GM23248 (cell line): Measurements from ENCODE around the gene ITGB2. TPM values are rescaled to one million over a fixed set of nuclear protein-coding genes. Genes with fewer than 3 reads are reported as not detected.

Source experiments
- DNase-seq: peaks from one replicate; pipeline ENCODE4 v3.0.0-alpha.2; 2015
- H2AFZ ChIP-seq: fragments of 200-600 bp; sonication (generic); 2 replicates; pipeline ENCODE4 v1.6.1; 2016; ENCODE audit warnings: antibody characterized with exemption
- H3F3A ChIP-seq: fragments of 200-600 bp; sonication (generic); 2 replicates; pipeline ENCODE4 v1.6.1; 2016; ENCODE audit warnings: mild to moderate bottlenecking, antibody characterized with exemption, mixed run types; ENCODE audit not compliant: insufficient read depth
- H3K27ac ChIP-seq: fragments of 200-600 bp; sonication (generic); 2 replicates; pipeline ENCODE4 v1.5.1; 2016; ENCODE audit warnings: mild to moderate bottlenecking
- H3K27me3 ChIP-seq: fragments of 200-600 bp; sonication (generic); replicated peaks from 2 replicates; pipeline ENCODE4 v1.6.1; 2016; ENCODE audit warnings: mild to moderate bottlenecking; ENCODE audit not compliant: insufficient read depth
- H3K36me3 ChIP-seq: fragments of 200-600 bp; sonication (generic); 2 replicates; pipeline ENCODE4 v1.6.1; 2016; ENCODE audit warnings: low read depth, mild to moderate bottlenecking
- H3K4me1 ChIP-seq: fragments of 200-600 bp; sonication (generic); 2 replicates; pipeline ENCODE4 v1.6.1; 2016; ENCODE audit warnings: mild to moderate bottlenecking; ENCODE audit not compliant: insufficient read depth
- H3K4me2 ChIP-seq: fragments of 200-600 bp; sonication (generic); one replicate; pipeline ENCODE4 v1.6.1; 2016; ENCODE audit warnings: mild to moderate bottlenecking; ENCODE audit not compliant: unreplicated experiment
- H3K4me3 ChIP-seq: fragments of 200-600 bp; sonication (generic); 2 replicates; pipeline ENCODE4 v1.5.1; 2016; ENCODE audit warnings: mild to moderate bottlenecking
- H3K79me2 ChIP-seq: fragments of 200-600 bp; sonication (generic); 2 replicates; pipeline ENCODE4 v1.6.1; 2016; ENCODE audit warnings: mild to moderate bottlenecking; ENCODE audit not compliant: insufficient read depth
- H3K9ac ChIP-seq: fragments of 200-600 bp; sonication (generic); 2 replicates; pipeline ENCODE4 v1.6.1; 2016; ENCODE audit warnings: mild to moderate bottlenecking
- H3K9me2 ChIP-seq: fragments of 200-600 bp; sonication (generic); 2 replicates; pipeline ENCODE4 v1.6.1; 2016; ENCODE audit warnings: mixed run types, mild to moderate bottlenecking, moderate library complexity; ENCODE audit not compliant: insufficient read depth
- H3K9me3 ChIP-seq: fragments of 200-600 bp; sonication (generic); one replicate; pipeline ENCODE4 v1.6.1; 2017; ENCODE audit warnings: low read depth
- H4K20me1 ChIP-seq: fragments of 200-600 bp; sonication (generic); 2 replicates; pipeline ENCODE4 v1.6.0; 2016; ENCODE audit not compliant: insufficient read depth
- EZH2 ChIP-seq: fragments of 200-600 bp; sonication (generic); IDR thresholded peaks from 2 replicates; pipeline ENCODE4 v1.6.1; 2018; ENCODE audit warnings: antibody characterized with exemption, mild to moderate bottlenecking; ENCODE audit not compliant: insufficient read depth, poor library complexity, severe bottlenecking
- EZH2phosphoT487 ChIP-seq: fragments of 200-600 bp; sonication (generic); IDR thresholded peaks from 2 replicates; pipeline ENCODE4 v1.6.1; 2018; ENCODE audit warnings: antibody characterized with exemption, moderate library complexity, mild to moderate bottlenecking, low read depth; ENCODE audit not compliant: insufficient read depth
- WGBS, 2 experiments: methylation state at CpG; one replicate each; pipeline ENCODE4 v1.1.6; 2015 to 2017; ENCODE audit warnings: low lambda C conversion rate in 2 of 2, low coverage in 1 of 2; ENCODE audit errors: missing lambda C conversion rate in 2 of 2; 5-methylcytosine and 5-hydroxymethylcytosine counted together
- in situ Hi-C: fragments of 300-500 bp; cut with MboI; formaldehyde crosslinking; loops from 2 replicates; pipeline ENCODE4 v1.15.0; 2020
- polyA plus RNA-seq: library from polyadenylated mRNA; unstranded; fragments of >200 nt; fragmentation: Nextera tagmentation; extraction: Ambion mirVana; gene quantifications from 2 replicates; pipeline ENCODE4 v1.2.1, GENCODE V29; 2016
- total RNA-seq: library from RNA; depleted of rRNA; stranded (reverse); fragments of >200 nt; shearing (Covaris generic); gene quantifications from 2 replicates; pipeline ENCODE4 v1.2.3, GENCODE V29; 2014

Gene ITGB2
- total and polyA plus RNA-seq, 2 experiments from 2014 or later, result 1.3 to 2.2 TPM

DNA sequence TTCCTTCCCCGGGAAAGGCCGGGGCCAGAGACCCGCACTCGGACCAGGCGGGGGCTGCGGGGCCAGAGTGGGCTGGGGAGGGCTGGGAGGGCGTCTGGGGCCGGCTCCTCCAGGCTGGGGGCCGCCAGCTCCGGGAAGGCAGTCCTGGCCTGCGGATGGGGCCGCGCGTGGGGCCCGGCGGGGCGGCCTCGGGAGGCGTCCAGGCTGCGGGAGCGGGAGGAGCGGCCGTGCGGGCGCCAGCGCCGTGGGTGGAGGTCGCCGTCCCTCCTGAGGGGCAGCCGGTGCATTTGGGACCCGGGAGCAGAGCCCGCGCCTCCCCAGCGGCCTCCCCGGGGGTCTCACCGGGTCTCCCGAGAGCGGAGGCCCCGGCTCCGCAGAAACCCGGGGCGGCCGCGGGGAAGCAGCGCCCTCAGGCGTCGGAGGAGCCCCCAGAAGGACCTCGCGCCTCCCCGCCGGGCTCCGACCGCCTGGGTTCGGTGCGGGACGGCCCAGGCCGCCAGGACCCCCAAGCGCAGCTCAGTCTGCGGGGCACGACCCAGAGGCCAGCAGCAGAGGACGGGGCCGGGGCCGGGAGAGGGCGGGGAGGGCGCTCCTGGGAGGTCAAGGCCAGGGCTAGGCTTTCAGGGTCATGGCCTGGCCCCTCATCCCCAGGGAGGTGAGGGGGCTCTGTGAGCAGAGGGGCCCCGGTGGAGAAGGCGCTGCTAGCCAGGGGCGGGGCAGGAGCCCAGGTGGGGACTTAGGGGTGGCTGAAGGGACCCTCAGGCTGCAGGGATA lies 11.9 kb upstream of the ITGB2 start:
- DNase-seq, result peak; percentile 72
- peaks cover 30% of the 10 kb centered on the region for H3K4me1 ChIP-seq

DNA sequence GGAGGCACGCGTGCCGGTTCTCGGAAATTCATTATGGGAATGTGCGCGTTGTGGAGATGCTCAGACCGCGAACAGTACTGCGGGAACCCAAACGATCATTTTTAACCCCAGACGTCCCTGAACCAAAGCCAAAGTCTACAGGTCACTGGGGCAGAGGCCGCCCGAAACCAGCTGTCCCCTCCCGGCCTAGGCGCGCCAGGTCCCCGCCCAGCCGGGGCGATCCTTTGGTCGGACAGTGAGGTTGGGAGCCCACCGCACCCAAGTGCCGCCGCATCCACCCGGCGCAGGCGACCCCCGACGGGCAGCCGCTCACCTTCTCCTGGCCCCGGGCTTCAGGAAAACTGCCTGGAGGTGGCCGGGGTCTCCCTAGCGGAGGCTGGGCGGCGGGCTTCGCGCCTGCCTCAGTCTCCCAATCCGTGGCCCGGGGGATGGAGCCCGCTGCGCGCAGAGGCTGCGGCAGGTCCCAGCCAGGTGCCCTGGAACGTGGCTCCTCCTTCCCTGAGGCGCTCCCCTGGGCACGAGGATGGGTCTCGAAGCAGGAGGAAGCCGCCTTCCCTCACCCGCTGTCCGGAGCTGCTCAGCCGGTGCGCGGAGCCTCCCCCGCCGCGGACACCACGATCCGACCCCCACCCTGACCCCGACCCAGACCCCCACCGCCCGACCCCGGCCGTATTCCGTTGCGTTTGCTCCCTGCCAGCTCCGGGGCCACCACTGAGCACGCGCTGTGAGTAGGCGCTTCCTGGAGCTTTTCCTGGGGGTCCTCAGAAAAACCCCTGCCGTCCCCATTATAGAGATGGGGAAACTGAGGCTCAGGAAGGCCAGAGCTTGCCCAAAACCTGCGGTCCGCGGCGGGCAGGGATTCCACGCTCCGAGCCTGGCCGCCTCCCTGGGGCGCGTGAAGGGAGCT lies 11.1 kb upstream of the ITGB2 start:
- Histone ChIP-seq H3F3A (peaks cover 19% of the 10 kb centered on the region), H3K4me1 (peaks cover 39% of the 10 kb centered on the region), H3K79me2 (no peaks in the 10 kb centered on the region), H3K36me3 (no peaks in the 10 kb centered on the region), H3K4me3 (peak overlapping the region; percentile 67), H3K27ac (0 out of 2 replicates have a peak overlapping the region, but pooled peaks have one; percentile 1), H3K9me3 (no peaks in the 10 kb centered on the region), H4K20me1 (no peaks in the 10 kb centered on the region), H2AFZ (peak overlapping the region; percentile 49), H3K9ac (peak overlapping the region; percentile 42), H3K9me2 (no peaks in the 10 kb centered on the region), H3K27me3 (no peaks in the 10 kb centered on the region), H3K4me2 (peak overlapping the region; percentile 60)
- in situ Hi-C loops, result loop anchor here (10.0 to 25.0 kb wide), 2 partner anchors 127 to 419 kb away; partner anchors contain the start of gene UBE2G2
- TF ChIP-seq EZH2, result no peak
- no peak for TF ChIP-seq EZH2phosphoT487
- DNase-seq, result peak; percentile 25
- WGBS, 2 experiments, result 4% methylated on average over 48 to 65 of the region's 78 CpGs

More for the DNA sequence above, 11.9 kb upstream of the ITGB2 start:
- Histone ChIP-seq H3K9me2 (no peaks in the 10 kb centered on the region), H3K9ac (peak overlapping the region; percentile 42), H3K36me3 (no peaks in the 10 kb centered on the region), H4K20me1 (no peaks in the 10 kb centered on the region), H3K79me2 (no peaks in the 10 kb centered on the region), H3K4me3 (peak overlapping the region; percentile 67), H3K4me2 (peak overlapping the region; percentile 60), H2AFZ (peak overlapping the region; percentile 49), H3F3A (peaks cover 14% of the 10 kb centered on the region), H3K9me3 (no peaks in the 10 kb centered on the region), H3K27me3 (no peaks in the 10 kb centered on the region), H3K27ac (no peak overlapping the region)
- in situ Hi-C loops, result loop anchor here (10.0 to 25.0 kb wide), 2 partner anchors 128 to 420 kb away; partner anchors contain the start of gene UBE2G2
- 5 to 6% methylated on average over 25 to 57 of the region's 68 CpGs for WGBS, 2 experiments
- no peak for TF ChIP-seq EZH2
- TF ChIP-seq EZH2phosphoT487, result no peak

DNA sequence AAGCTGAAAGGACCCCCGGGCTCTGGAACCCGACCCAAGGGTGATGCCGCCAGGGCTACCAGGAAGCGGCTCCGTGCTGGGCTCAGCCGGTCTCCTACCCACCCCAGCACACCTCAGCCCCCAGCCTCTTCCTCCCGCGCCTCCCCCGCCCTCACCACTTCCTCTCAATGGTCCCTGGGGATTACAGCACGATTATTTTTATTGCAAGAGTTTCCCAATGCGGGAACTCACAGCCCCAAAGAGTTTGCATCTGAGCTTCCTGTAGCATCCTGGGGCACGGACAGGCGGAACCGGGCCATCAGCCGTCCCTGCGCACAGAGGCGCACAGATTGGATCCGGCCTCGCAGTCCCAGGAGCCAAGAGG lies 10.4 kb upstream of the ITGB2 start:
- Histone ChIP-seq H3K27ac (0 out of 2 replicates have a peak overlapping the region, but pooled peaks have one; percentile 1), H3K4me2 (peak overlapping the region; percentile 60), H4K20me1 (no peaks in the 10 kb centered on the region), H3K36me3 (no peaks in the 10 kb centered on the region), H3K4me3 (peak overlapping the region; percentile 67), H3K79me2 (no peaks in the 10 kb centered on the region), H3K9me3 (no peaks in the 10 kb centered on the region), H3K4me1 (peaks cover 45% of the 10 kb centered on the region), H2AFZ (peak overlapping the region; percentile 24; the same call in 1 of the 2 replicates), H3K9me2 (no peaks in the 10 kb centered on the region), H3K9ac (peak overlapping the region; percentile 18; the same call in 1 of the 2 replicates), H3K27me3 (no peaks in the 10 kb centered on the region), H3F3A (peaks cover 20% of the 10 kb centered on the region)
- in situ Hi-C loops, result loop anchor here (10.0 to 25.0 kb wide), 2 partner anchors 126 to 419 kb away; partner anchors contain the start of gene UBE2G2
- peak; percentile 75 for DNase-seq
- no peak for TF ChIP-seq EZH2
- no peak for TF ChIP-seq EZH2phosphoT487
- 3% methylated on average over 19 of the region's 19 CpGs for WGBS, 2 experiments

DNA sequence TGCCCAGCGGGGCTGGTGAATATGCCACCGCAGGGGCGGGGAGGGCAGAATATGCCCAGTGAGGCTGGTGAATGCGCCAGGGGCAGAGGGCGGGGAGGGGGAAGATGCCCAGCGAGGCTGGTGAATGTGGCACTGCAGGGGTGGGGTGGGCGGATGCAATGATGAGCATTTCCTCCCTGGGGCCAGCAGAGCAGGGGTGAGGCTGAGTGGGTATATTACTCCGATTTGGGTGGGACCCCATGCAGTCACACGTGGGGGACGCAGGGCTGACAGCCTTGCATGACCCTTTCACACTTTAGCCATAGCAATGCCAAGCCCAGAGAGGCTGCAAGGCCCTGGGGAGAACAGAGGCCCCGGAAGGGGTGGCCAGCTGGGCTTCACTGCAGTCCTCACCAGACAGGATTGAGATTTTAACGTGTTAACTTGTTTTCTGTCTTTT lies 9.9 kb upstream of the ITGB2 start:
- Histone ChIP-seq H3K27me3 (no peaks in the 10 kb centered on the region), H3F3A (peaks cover 22% of the 10 kb centered on the region), H3K4me3 (peak overlapping the region; percentile 67; the same call in 1 of the 2 replicates), H3K9ac (no peak overlapping the region), H3K36me3 (no peaks in the 10 kb centered on the region), H3K9me3 (no peaks in the 10 kb centered on the region), H3K27ac (0 out of 2 replicates have a peak overlapping the region, but pooled peaks have one; percentile 1), H4K20me1 (no peaks in the 10 kb centered on the region), H3K4me2 (peak overlapping the region; percentile 60), H2AFZ (no peak overlapping the region), H3K4me1 (peaks cover 49% of the 10 kb centered on the region), H3K79me2 (no peaks in the 10 kb centered on the region), H3K9me2 (no peaks in the 10 kb centered on the region)
- in situ Hi-C loops, result loop anchor here (10.0 to 25.0 kb wide), 2 partner anchors 126 to 418 kb away; partner anchors contain the start of gene UBE2G2
- peak; percentile 65 for DNase-seq
- 6 to 35% methylated on average over 5 to 12 of the region's 12 CpGs for WGBS, 2 experiments
- TF ChIP-seq EZH2, result no peak
- no peak for TF ChIP-seq EZH2phosphoT487
